GM21825 (cell line): Measurements from ENCODE around the gene TMED1.
"Not testable (repeated sequence)": the region's sequence is repeated elsewhere in the genome, so short reads cannot be mapped to it uniquely, and the experiment has no call there.

Source experiments
- ATAC-seq: cut with Tn5 transposase; IDR thresholded peaks from one replicate; pipeline ENCODE4 v1.9.1; 2021; ENCODE audit warnings: mild to moderate bottlenecking, moderate library complexity; ENCODE audit not compliant: unreplicated experiment

Gene TMED1, protein sequence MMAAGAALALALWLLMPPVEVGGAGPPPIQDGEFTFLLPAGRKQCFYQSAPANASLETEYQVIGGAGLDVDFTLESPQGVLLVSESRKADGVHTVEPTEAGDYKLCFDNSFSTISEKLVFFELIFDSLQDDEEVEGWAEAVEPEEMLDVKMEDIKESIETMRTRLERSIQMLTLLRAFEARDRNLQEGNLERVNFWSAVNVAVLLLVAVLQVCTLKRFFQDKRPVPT

DNA sequence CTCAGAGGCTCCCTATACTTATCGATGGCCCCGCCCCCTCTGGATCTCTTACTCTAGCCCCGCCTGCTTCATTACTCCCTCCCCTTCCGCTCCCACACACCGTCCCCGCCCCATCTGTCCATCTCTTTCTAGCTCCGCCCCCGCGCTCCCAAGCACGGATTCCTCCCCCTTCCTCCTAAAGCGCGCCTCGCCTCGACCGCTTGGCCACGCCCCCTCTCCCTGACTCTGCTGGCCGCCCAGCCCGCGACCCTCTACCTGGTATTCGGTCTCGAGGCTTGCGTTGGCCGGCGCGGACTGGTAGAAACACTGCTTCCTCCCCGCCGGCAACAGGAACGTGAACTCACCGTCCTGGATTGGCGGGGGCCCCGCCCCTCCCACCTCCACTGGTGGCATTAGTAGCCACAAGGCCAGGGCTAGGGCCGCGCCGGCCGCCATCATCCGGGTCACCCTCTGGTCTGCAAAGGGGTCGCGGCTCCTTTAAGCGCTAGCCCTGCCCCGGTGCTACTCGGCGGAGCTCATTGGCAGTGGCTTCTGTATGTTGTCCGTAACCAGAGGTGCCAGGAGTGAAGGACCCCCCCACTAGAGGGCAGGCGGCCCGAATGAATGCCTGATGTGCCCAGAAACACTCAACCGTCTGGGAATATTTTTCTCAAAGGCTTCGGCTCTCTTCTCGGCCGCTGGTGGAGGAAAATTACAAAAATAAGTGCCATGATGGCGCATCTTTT is at the start of gene TMED1:
TSS of gene TMED1 (minus strand) at position 459 of the 725 bp plus-strand sequence. CDS start at position 438, 21 bp downstream.
- ATAC-seq: peak; percentile 59

DNA sequence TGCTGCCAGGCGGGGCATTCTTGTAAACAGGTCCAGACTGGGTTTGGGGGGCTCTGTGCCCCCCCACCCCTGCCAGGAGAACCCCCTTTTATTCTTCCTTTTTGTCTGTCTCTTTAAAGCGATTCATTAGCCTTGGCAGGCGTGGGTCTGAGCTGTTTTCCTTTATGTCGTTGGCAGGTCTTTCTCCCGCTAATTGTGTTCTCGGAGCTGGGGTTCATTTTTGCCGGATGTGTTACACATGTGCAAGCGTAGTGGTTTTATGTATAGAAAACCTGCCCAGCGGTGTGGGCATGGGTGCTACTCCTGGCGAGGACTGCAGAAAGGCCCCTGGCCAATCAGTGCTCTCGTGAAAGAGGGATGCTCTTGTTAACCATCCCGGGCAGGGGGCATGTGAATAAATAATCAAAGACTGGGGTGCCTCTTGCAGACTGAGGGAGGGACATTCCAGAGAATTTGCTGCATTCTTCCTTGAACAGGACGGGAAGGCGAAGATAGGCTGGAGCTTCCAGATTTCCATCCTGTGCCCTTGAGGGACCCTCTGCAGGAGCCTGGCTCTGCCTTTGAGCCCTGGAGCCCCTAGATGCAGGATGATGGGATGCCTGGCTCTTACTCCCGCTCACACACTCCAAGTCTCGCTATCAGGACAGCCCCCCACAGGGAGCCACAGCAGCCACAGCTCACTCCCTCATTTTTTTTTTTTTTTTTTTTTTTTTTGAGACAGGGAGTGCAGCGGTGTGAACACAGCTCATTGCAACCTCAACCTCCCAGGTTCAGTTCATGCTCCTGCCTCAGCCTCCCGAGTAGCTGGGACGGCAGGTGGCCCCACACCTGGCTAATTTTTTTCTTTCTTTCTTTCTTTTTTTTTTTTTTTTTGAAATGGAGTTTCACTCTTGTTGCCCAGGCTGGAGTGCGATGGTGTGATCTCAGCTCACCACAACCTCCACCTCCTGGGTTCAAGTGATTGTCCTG is 49.5 kb upstream of the TMED1 start:
- no peak for ATAC-seq

DNA sequence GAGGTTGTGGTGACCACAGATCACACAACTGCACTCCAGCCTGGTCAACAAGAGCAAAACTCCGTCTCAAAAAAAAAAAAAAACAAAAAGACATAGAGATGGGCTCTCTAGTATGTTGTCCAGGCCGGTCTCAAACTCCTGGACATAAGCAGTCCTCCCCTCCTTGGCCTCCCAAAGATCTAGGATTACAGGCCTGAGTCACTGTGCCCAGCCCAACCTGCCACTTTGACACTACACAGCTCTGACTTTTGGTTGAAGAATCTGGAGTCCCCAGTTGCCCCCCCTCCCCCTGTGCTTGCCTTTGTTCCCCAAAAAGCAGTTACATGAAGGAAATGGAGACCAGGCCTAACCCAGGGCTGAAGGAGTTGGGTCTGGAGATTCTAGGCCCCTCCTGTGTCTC is 48.3 kb upstream of the TMED1 start:
- ATAC-seq: no peak

DNA sequence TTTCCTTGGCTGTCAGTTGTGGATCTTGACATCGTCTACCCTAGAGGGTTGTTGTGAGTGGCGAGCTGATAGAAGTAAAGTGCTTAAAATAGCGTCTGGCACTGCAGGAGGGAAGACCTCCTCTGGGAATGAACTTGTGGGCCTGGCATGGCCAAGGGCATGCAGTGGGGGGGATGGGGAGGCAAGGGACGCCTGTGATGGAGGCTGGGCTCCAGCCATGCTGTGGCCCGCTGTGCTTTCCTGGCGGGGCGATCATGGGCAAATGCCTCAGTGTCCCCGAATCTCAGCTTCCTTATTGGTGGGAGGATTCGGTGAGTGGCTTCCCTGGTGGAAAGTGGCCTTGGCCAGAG is 46.1 kb upstream of the TMED1 start:
- no peak for ATAC-seq

DNA sequence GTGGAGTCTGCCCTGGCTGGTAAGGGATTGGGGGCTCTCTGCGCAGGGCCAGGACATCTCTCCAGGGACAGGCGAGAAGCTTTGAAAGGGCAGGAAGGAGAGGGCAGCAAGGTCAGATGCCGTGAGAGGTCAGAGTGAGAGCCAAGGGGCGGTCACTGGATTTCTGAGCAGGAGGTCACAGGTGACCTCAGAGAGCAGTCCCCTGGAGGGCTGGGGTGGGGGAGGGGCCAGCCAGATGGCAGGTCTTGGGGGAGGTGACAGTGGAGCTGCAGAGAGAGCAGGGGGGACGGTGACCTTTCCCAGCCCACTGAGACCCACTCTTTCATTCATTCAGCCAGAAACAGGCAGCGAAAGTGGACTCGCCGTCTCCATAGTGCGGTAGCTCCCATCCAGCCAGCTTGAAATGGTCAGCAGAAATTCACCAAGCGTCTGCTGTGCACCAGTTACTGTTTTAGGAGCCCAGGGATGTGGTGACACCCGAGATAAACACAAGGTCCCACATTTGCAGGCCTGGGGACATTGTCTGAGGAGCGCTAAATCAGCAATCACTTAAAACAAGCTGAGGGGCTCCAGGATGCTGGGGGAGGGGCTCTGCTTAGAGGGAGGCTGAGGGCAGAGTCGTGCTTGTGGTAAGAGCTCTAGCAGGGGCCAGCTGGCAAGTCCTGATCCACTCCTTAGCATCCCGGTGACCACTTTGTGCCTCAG is 45.5 kb upstream of the TMED1 start:
- ATAC-seq: no peak

DNA sequence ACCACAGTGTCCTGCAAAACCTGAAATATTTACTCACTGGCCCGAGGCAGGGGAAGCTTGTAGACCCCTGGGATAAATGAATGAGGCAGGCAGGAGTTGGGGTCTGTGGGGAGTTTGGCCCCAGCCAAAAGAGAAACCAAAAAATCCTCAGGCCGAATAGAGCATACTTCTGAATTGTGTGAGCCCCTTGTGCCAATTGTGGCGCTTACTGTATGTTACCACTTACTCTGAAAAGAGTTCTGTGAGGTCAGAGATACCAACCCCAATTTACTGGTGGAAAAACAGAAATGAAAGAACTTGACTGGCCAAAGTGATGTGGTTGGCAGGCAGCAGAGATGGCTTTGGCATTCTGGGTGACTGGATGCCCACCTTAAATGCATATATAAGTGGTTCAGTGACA is 42.2 kb upstream of the TMED1 start:
- ATAC-seq: no peak

DNA sequence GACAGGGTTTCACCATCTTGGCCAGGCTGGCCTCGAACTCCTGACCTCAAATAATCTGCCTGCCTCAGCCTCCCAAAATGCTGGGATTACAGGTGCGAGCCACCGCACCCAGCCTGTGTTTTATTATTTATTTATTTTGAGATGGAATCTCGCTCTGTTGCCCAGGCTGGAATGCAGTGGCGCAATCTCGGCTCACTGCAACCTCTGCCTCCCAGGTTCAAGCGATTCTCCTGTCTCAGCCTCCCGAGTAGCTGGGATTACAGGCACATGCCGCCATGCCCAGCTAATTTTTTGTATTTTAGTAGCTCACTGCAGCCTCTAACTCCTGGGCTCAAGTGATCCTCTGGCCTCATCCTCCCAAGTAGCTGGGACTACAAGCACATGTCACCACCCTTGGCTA is 41.6 kb upstream of the TMED1 start:
- ATAC-seq: not testable (repeated sequence)

DNA sequence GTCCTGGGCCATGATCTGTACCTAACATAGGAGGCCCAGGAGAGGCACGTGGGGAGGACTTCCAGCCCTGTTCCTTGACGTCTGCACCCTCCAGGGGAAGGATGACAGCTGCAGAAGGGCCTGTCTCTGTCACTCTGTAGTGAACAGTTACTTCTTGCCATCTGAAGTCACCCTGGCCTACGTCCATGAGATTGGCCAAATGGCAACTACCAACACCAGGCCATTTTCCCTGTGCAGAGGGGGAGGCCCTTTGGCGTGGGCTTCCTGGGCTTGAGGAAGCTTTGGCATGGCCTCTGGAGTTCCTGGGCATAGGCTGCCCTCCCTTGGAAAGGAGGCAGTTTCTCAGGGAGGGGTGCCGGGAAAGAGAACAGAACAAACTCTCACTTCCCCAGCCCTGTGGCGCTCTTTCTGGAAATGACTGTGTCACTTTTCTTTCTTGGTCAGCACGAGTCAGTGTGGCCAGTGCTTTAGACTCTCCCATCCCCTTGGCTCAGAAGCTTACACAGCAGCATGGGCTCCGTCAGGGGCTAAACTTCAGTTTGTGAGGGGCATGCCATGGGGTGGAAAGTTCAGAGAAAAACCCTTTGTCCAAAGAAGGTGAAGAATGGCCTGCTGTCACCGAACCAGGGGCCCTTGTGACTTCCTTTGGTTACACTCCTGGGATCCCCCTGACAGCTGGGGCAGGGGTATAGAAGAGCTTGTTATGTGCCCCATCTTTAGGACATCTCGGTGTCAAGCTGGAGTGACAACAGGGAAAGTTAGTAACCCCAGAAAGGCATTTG is 40.6 kb upstream of the TMED1 start:
- peak; percentile 57 for ATAC-seq

DNA sequence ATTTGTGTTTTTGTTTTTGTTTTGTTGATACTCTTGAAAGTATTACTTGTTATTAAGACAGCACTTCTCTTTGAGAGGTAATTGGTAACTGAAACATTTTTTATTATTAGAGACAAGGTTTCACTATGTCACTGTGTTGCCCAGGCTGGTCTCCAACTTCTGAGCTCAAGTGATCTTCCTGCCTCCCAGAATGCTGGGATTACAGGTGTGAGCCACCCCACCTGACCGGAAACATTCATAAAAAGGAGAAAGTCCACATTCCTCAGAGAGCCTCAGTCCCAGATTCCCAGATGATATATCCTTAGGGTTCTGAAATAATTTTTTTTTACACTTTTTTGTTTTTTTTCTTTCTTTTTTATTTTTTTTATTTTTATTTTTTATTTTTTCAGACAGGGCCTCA is 38.0 kb upstream of the TMED1 start:
- ATAC-seq: no peak

DNA sequence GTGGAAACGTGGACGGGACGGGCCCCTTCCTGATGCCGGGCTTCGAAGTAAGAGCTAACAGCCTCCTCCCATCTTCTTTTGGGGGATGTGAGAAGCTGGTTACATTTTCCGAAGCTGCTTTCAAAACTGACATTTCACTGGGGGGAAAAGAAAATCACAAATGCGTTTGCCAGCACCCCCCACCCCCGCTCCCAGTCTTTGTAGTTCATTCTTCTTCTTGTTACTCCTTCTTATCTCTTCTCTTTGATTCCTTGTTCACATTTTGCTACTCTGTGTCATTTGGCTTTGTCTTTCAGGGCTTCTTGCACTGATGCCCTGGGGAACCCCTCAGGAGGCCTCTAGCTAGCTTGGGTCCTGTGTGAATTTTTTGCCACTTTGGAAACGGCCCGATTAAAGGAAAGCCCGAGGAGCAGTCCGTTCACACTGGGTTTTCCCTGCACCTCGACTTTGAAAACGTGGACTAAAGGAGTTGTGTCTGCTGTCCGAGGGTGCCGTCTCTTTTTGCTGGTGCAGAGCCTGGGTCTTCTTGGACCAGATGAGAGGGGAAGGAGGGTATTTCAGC is 36.6 kb upstream of the TMED1 start:
- ATAC-seq: no peak

DNA sequence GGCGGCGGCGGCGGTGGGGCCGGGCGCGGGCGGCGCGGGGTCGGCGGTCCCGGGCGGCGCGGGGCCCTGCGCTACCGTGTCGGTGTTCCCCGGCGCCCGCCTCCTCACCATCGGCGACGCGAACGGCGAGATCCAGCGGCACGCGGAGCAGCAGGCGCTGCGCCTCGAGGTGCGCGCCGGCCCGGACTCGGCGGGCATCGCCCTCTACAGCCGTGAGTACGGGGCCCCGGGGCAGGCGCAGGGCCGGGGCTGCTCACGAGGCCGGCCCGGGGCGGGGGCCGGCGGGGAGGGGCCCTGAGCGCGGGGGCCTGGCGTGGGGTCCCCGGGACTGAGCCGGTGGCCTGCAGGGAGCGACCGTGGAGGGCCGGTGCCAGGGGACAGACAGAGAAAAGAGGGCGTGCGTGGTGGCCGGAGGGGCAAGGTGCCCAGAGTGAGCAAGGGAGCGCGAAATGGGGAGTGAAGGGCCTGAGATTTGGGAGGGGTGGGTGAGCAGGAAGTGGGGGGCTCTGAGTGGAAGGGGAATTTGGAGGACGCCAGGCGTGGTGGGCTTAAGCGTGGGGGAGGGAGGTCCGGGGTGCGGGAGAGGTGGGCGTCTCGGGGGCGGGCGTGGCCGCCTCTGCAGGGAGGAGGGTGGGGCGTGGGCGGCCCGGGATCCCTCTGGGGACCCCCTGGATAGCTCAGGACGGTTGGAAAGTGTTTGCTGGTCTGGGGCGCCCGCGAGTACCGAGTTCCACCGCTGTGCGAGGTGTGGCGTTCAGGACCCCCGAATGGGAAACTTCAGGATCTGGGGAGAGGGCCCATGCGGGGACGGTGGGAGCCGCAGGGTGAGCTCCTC is 35.9 kb upstream of the TMED1 start:
- ATAC-seq: peak; percentile 6

DNA sequence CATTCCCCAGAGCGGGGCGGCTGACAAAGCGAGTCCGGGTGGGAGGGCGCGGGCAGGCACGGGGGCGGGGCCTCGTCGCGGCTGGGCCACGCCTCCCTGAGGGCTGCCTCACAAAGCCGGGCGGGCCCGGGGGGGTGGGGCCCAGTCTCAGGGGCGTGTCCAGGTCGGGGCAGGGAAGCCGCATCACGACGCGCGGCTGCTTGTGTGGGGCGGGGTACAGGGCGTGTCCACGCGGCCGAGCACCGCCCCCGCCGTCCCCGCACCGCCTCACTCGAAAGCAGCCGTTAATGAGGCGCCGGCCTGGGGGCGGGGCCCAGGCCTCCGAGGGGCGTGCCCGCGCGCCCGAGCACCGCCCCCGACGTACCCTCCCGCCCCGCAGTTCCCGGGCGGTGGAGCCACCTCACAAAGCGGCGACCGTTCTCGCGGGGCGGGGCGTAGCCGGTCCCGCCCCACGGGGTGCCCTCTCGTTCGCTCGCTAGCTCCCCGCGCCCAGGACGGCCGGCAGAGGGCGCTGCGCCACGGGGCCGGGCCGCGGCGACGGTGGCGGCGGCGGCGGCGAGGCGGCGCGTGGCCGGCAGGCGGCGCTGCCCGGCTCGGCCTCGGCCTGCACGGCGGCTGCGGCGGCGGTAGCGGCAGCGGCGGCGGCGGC is 35.1 kb upstream of the TMED1 start, which contains the start of gene CARM1:
TSS of gene CARM1 (plus strand) at position 599 of the 649 bp plus-strand sequence. CDS start 150 bp downstream, outside the sequence.
- ATAC-seq: peak; percentile 75

DNA sequence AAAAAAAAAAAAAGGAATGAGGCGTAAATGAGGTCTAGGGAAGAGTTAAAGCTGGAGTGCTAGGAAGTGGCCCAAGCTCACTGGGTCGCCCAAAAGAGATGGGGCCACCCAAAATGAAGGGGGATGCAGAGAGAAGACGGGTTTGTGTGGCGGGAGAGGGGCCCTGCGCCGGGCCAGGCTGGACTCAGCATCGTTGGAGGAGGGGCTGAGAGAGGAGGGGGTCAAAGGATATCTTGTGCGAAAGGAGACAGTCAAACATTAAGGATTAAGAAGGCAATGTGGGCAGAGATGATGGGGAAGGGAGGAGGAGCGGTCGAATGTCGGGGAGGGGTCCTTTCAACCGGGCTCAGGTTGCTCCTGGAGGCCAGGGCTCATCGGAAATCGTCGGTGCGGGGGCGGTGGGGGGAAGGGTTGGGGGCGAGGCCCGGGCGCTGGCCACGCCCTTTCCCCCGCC is 34.5 kb upstream of the TMED1 start:
- no peak for ATAC-seq

DNA sequence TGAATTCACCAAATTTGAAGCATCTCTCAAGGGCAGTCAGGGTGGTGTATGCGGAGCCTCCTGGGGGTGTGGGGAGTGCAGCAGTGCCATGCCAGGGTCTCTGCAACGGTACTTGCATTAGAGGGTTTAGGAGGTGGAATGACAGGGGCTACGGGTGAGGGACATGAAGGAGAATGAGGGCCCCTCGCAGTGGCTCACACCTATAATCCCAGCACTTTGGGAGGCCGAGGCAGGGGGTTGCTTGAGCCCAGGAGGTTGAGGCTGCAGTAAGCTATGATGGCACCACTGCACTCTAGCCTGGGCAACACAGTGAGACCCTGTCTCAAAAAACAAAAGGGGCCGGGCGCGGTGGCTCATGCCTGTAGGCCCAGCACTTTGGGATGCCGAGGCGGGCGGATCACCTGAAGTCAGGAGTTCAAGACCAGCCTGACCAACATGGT is 33.9 kb upstream of the TMED1 start:
- ATAC-seq: not testable (repeated sequence)

DNA sequence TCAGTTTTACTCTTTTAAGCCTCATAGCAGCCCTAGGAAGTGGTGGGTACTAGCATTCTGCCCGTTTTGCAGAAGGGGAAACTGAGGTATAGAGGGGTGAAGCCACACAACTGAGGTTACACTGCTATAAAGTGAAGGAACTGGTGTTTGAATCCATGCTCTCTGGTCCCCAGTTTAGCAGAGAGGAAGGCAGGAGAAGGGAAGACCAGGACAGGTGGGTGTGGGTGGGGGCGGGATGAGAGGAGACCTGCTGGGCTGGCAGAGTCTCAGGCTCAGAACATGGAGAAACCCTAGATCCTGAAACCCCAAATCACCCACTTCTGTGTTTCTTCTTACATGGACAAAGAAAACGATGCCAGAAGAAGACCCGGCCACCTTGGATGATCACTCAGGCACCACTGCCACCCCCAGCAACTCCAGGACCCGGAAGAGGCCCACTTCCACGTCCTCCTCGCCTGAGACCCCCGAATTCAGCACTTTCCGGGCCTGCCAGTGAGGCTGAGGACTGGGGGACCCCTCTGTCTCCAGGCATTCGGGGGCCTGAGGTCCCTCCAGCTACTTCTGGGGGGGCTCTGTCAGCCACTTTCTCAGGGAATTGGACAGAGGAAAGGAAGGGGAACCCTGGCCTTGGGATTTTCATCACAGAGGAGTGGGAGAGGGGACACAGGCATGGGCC is 33.0 kb upstream of the TMED1 start:
- no peak for ATAC-seq

DNA sequence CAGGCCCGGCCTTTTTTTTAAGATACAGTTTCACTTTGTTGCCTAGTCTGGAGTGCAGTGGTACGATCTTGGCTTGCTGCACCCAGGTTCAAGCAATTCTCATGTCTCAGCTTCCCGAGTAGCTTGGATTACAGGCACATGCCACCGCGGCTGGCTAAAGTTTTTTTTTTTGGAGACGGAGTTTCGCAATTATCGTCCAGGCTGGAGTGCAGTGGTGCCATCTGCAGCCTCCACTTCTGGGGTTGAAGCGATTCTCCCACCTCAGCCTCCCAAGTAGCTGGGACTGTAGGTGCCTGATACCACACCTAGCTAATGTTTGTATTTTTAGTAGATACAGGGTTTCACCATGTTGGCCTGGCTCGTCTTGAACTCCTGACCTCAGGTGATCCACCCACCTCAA is 30.5 kb upstream of the TMED1 start:
- no peak for ATAC-seq

DNA sequence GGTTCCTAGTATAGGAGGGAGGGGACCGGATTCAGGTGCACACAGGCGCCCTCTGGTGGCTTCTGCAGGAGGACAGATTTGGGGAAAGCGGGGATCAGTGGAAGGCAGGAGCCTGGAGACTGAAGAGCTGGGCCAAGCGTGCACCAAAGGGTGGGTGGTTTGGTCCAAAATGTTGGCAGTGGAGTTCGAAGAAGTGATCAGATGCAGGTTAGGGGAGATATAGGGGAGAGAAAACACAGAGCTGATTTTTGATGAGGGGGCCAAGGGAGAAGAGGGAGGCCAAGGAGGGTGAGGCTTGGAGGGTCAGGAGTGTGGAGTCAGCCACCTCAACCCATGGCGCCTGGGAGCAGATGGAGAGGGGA is 28.5 kb upstream of the TMED1 start:
- no peak for ATAC-seq
